HT1080 (cell line): ENCODE measurements around the gene PTGS2. TPM values are rescaled to one million over a fixed set of nuclear protein-coding genes. Genes with fewer than 3 reads are reported as not detected.

ENCODE experiments used
- total RNA-seq: library from RNA; depleted of rRNA; stranded (reverse); fragments of >200 nt; shearing (Covaris generic); gene quantifications from 2 replicates; pipeline ENCODE4 v1.2.3, GENCODE V29; 2014; rRNA removed

Gene PTGS2
- total RNA-seq, 1 experiment from 2014 or later: 0.69 TPM

Other genes with a start within 250 kb of the PTGS2 start
- gene PDC, start 219.3 kb downstream of the PTGS2 start, total RNA-seq: not detected in 2 replicates
- 0.34 and 0.47 TPM in 2 replicates for gene PLA2G4A, start 148.5 kb upstream of the PTGS2 start, total RNA-seq